HepG2 (cell line): ENCODE data around the gene ADAMTS4. TPM values are rescaled to one million over a fixed set of nuclear protein-coding genes. Genes with fewer than 3 reads are reported as not detected.

Experiments used
- CENPT ChIP-seq: sonication (generic); formaldehyde crosslinking; IDR thresholded peaks from 2 replicates; pipeline ENCODE4 v1.8.0; 2022; ENCODE audit warnings: low read depth, mild to moderate bottlenecking, moderate library complexity, missing genetic modification reagents
- GABPA ChIP-seq, 2 experiments: IDR thresholded peaks; 2 replicates each; pipeline ENCODE4 v1.6.1; 2011 to 2016; ENCODE audit warnings: low read depth in 2 of 2, low read length in 1 of 2, missing biosample characterization in 1 of 2, missing genetic modification characterization in 1 of 2
- MED8 ChIP-seq: sonication (generic); formaldehyde crosslinking; IDR thresholded peaks from 2 replicates; pipeline ENCODE4 v1.8.1; 2023; ENCODE audit warnings: mild to moderate bottlenecking, missing genetic modification reagents; ENCODE audit not compliant: insufficient replicate concordance
- NAIF1 ChIP-seq: sonication (generic); formaldehyde crosslinking; IDR thresholded peaks from 2 replicates; pipeline ENCODE4 v1.5.0; 2020; ENCODE audit warnings: mild to moderate bottlenecking, missing genetic modification reagents, borderline replicate concordance
- NR2F6 ChIP-seq, 2 experiments: IDR thresholded peaks; 2 replicates each; pipeline ENCODE4 v1.6.1; 2016; ENCODE audit warnings: antibody characterized with exemption in 1 of 2, mild to moderate bottlenecking in 1 of 2
- PHF5A ChIP-seq: IDR thresholded peaks from one replicate; pipeline ENCODE4 v1.6.1; 2018; ENCODE audit warnings: low read depth, missing genetic modification reagents; ENCODE audit not compliant: unreplicated experiment
- PITX1 ChIP-seq: sonication (generic); formaldehyde crosslinking; IDR thresholded peaks from 2 replicates; pipeline ENCODE4 v1.5.1; 2020; ENCODE audit warnings: mild to moderate bottlenecking, missing genetic modification reagents
- PRMT3 ChIP-seq: sonication (generic); formaldehyde crosslinking; IDR thresholded peaks from 2 replicates; pipeline ENCODE4 v1.8.1; 2022; ENCODE audit warnings: low read depth, mild to moderate bottlenecking, moderate library complexity, missing genetic modification reagents, borderline replicate concordance
- RBM22 ChIP-seq: fragments of 200-400 bp; formaldehyde crosslinking; optimal IDR thresholded peaks from 2 replicates; pipeline ENCODE3; 2017; ENCODE audit warnings: mild to moderate bottlenecking, low read length, moderate library complexity
- SOX5 ChIP-seq: IDR thresholded peaks from 2 replicates; pipeline ENCODE4 v1.6.1; 2016; ENCODE audit warnings: borderline replicate concordance
- SP5 ChIP-seq: IDR thresholded peaks from 2 replicates; pipeline ENCODE4 v1.6.1; 2016; ENCODE audit warnings: low read depth, borderline replicate concordance
- SUZ12 ChIP-seq: fragments of 150-350 bp; IDR thresholded peaks from 2 replicates; pipeline ENCODE4 v1.6.1; 2014; ENCODE audit warnings: low read depth, low read length
- TAF1 ChIP-seq: sonication (generic); formaldehyde crosslinking; IDR thresholded peaks from 2 replicates; pipeline ENCODE4 v1.4.0; 2020; ENCODE audit warnings: missing genetic modification reagents
- ZNF619 ChIP-seq: sonication (generic); formaldehyde crosslinking; IDR thresholded peaks from 2 replicates; pipeline ENCODE4 v1.4.0; 2020; ENCODE audit warnings: mild to moderate bottlenecking, missing genetic modification reagents
- ZNF652 ChIP-seq: IDR thresholded peaks from 2 replicates; pipeline ENCODE4 v1.6.1; 2016; ENCODE audit warnings: low read depth, borderline replicate concordance
- ZNF772 ChIP-seq: sonication (generic); formaldehyde crosslinking; IDR thresholded peaks from 2 replicates; pipeline ENCODE4 v1.5.0; 2020; ENCODE audit warnings: mild to moderate bottlenecking, missing genetic modification reagents
- ZSCAN25 ChIP-seq: sonication (generic); formaldehyde crosslinking; IDR thresholded peaks from 2 replicates; pipeline ENCODE4 v1.8.0; 2022; ENCODE audit warnings: mild to moderate bottlenecking, missing genetic modification reagents
- polyA plus RNA-seq, 8 experiments: library from polyadenylated mRNA; depleted of rRNA in 3 of 8; stranded (reverse) in 7 of 8; unstranded in 1 of 8; fragments of >200 nt; fragmentation: Illumina TruSeq in 4 of 8; extraction: Trizol in 4 of 8; gene quantifications; 2 replicates each; pipeline versions ENCODE4 v1.2.1 to v1.2.3, GENCODE V29; 2011 to 2016; ENCODE audit warnings: low read depth in 4 of 8, missing spikeins in 1 of 8, mixed read lengths in 1 of 8; ENCODE audit not compliant: insufficient read depth in 1 of 8
- total RNA-seq, 5 experiments: library from RNA; depleted of rRNA; stranded (reverse); fragments of >200 nt; fragmentation: Illumina TruSeq; extraction: Trizol; gene quantifications; 2 replicates each; pipeline ENCODE4 v1.2.3, GENCODE V29; 2016; ENCODE audit warnings: low read depth in 1 of 5
- TF ChIP-seq, protein P1 (sequence below): sonication (generic); formaldehyde crosslinking; IDR thresholded peaks from 2 replicates; pipeline ENCODE4 v1.4.0; 2020; ENCODE audit warnings: low read depth, mild to moderate bottlenecking, missing genetic modification reagents
- TF ChIP-seq, protein P2 (sequence below): IDR thresholded peaks from 2 replicates; pipeline ENCODE4 v1.6.1; 2016; ENCODE audit warnings: missing compliant biosample characterization, missing genetic modification reagents, borderline replicate concordance
- TF ChIP-seq, protein P3 (sequence below): IDR thresholded peaks from 2 replicates; pipeline ENCODE4 v1.6.1; 2016; ENCODE audit warnings: control low read depth
- TF ChIP-seq, protein P4 (sequence below): sonication (generic); formaldehyde crosslinking; IDR thresholded peaks from 2 replicates; pipeline ENCODE4 v1.8.0; 2022; ENCODE audit warnings: missing genetic modification reagents, mild to moderate bottlenecking, inconsistent platforms, borderline replicate concordance
- TF ChIP-seq, protein P5 (sequence below): sonication (generic); formaldehyde crosslinking; IDR thresholded peaks from 2 replicates; pipeline ENCODE4 v1.5.0; 2020; ENCODE audit warnings: missing genetic modification reagents, mild to moderate bottlenecking, borderline replicate concordance
- TF ChIP-seq, protein P6 (sequence below): sonication (generic); formaldehyde crosslinking; IDR thresholded peaks from 2 replicates; pipeline ENCODE4 v1.4.0; 2020; ENCODE audit warnings: missing genetic modification reagents, borderline replicate concordance

ADAMTS4 gene
- total and polyA plus RNA-seq, 2 of the 13 experiments (the other 11 are each of a cell fraction or from before 2014, with no cell fraction given), result 0.51 to 1.7 TPM

DNA sequence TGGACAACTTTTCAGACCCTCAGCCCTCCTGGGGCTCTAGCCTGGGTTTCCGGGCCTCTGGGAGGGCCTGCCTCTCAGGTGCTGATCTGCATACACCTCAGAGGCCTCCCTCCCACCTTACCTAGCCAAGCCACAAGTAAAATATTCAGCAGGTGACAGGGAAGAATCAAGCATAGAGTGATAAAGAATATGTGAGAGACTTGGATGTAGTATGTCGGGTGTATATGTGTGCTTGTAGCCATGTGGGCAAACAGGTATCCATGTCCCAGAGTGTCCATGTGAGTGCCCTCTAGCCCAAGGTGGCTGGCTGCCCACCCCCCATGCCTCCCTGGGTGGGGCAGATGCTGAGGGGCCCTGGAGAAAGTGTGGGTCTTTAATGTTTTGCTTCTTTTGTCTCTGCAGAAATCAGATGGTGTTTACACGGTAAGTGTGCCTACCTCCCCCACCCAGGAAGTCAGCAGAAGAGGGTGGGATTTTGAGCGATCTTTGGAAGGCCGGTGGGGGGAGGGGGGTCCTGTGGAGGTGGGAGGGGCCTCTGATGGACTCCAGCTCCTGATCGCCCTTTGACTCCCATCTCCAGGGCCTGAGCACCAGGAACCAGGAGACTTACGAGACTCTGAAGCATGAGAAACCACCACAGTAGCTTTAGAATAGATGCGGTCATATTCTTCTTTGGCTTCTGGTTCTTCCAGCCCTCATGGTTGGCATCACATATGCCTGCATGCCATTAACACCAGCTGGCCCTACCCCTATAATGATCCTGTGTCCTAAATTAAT, 19.6 kb upstream of the ADAMTS4 start (continued):
- TF ChIP-seq TAF1 (CRISPR knock-in tag) (peak; percentile 31; the same call in 1 of the 2 replicates), CENPT (no peak), ZSCAN25 (CRISPR knock-in tag) (no peak), RBM22 (peak; percentile 78), ZNF652 (CRISPR knock-in tag) (no peak), NAIF1 (CRISPR knock-in tag) (no peak), ZNF772 (CRISPR knock-in tag) (no peak; the same call in 1 of the 2 replicates), SP5 (CRISPR knock-in tag) (peak; percentile 99), PITX1 (CRISPR knock-in tag) (peak; percentile 80), MED8 (CRISPR knock-in tag) (peak; percentile 85), SUZ12 (no peak), GABPA (IDR thresholded peaks at IDR 0.05; ENCODE audit: low read depth, low read length) (no peak), GABPA (CRISPR knock-in tag; IDR thresholded peaks at IDR 0.05; ENCODE audit: low read depth) (no peak), SOX5 (CRISPR knock-in tag) (peak; percentile 90), ZNF619 (CRISPR knock-in tag) (no peak), PRMT3 (CRISPR knock-in tag) (no peak), NR2F6 (IDR thresholded peaks at IDR 0.05) (peak; percentile 65), NR2F6 (CRISPR knock-in tag; IDR thresholded peaks at IDR 0.05) (peak; percentile 71; the same call in 1 of the 2 replicates), PHF5A (CRISPR knock-in tag) (no peak)
- TF ChIP-seq, protein P1, sequence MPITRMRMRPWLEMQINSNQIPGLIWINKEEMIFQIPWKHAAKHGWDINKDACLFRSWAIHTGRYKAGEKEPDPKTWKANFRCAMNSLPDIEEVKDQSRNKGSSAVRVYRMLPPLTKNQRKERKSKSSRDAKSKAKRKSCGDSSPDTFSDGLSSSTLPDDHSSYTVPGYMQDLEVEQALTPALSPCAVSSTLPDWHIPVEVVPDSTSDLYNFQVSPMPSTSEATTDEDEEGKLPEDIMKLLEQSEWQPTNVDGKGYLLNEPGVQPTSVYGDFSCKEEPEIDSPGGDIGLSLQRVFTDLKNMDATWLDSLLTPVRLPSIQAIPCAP (CRISPR knock-in tag), result no peak
- TF ChIP-seq, protein P2, sequence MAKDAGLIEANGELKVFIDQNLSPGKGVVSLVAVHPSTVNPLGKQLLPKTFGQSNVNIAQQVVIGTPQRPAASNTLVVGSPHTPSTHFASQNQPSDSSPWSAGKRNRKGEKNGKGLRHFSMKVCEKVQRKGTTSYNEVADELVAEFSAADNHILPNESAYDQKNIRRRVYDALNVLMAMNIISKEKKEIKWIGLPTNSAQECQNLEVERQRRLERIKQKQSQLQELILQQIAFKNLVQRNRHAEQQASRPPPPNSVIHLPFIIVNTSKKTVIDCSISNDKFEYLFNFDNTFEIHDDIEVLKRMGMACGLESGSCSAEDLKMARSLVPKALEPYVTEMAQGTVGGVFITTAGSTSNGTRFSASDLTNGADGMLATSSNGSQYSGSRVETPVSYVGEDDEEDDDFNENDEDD (CRISPR knock-in tag), result peak; percentile 16; the same call in 1 of the 2 replicates
- TF ChIP-seq, protein P3, sequence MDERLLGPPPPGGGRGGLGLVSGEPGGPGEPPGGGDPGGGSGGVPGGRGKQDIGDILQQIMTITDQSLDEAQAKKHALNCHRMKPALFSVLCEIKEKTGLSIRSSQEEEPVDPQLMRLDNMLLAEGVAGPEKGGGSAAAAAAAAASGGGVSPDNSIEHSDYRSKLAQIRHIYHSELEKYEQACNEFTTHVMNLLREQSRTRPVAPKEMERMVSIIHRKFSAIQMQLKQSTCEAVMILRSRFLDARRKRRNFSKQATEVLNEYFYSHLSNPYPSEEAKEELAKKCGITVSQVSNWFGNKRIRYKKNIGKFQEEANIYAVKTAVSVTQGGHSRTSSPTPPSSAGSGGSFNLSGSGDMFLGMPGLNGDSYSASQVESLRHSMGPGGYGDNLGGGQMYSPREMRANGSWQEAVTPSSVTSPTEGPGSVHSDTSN (CRISPR knock-in tag), result no peak
- TF ChIP-seq, protein P4, sequence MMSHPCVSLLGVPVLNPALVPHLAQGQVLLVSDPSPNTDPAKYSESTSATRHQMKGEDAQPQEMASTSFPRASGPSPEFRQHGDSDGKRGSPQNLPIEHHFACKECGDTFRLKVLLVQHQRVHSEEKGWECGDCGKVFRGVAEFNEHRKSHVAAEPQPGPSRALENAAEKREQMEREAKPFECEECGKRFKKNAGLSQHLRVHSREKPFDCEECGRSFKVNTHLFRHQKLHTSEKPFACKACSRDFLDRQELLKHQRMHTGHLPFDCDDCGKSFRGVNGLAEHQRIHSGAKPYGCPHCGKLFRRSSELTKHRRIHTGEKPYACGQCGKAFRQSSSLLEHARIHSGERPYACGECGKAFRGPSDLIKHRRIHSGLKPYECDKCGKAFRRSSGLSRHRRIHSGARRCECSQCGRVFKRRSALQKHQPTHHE (CRISPR knock-in tag), result no peak; the same call in 1 of the 2 replicates
- TF ChIP-seq, protein P5, sequence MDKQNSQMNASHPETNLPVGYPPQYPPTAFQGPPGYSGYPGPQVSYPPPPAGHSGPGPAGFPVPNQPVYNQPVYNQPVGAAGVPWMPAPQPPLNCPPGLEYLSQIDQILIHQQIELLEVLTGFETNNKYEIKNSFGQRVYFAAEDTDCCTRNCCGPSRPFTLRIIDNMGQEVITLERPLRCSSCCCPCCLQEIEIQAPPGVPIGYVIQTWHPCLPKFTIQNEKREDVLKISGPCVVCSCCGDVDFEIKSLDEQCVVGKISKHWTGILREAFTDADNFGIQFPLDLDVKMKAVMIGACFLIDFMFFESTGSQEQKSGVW (CRISPR knock-in tag), result no peak
- TF ChIP-seq, protein P6, sequence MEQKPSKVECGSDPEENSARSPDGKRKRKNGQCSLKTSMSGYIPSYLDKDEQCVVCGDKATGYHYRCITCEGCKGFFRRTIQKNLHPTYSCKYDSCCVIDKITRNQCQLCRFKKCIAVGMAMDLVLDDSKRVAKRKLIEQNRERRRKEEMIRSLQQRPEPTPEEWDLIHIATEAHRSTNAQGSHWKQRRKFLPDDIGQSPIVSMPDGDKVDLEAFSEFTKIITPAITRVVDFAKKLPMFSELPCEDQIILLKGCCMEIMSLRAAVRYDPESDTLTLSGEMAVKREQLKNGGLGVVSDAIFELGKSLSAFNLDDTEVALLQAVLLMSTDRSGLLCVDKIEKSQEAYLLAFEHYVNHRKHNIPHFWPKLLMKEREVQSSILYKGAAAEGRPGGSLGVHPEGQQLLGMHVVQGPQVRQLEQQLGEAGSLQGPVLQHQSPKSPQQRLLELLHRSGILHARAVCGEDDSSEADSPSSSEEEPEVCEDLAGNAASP (CRISPR knock-in tag), result peak; percentile 50; the same call in 1 of the 2 replicates
